NK-92 (cell line): ENCODE data around the gene CAPN13.

ENCODE experiments used
- DNase-seq: peaks from one replicate; lab custom pipeline; 2025; ENCODE audit not compliant: unreplicated experiment; lab: John Stamatoyannopoulos, UW

The CAPN13 gene

GRCh38 chr2:30786923-30787685 lies 20.1 kb downstream of the CAPN13 start:
- no peak for DNase-seq

- no peak for DNase-seq
Measured at GRCh38 chr2:30784682-30785081, 22.6 kb downstream of the CAPN13 start.

DNA sequence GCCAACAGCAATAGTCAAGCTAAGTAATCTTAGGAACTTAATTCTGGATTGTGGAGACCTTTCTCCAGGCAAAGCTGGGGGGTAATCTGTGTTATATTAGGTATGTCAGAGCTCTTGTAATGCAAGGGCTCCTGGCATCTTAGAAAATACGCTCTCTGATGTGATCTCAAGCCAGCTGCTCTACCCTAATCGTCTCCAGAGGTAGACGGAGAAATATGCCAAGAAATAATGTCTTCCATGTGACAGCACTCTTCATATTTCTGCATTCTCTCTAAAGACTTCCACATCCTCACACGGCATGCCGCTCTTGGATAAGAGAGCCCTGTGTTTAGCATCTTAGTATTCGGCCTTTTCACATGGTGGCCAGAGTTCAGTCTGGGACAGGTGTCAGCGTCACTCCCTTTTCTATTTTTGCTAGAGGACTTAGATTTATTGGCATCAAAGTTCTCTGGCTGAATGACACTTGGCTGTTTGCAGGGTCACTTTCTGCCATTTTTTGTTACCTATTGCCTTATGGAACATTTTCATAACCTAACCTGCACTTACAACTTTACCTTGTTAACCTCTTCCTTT lies 25.2 kb downstream of the CAPN13 start:
- DNase-seq = no peak

DNA sequence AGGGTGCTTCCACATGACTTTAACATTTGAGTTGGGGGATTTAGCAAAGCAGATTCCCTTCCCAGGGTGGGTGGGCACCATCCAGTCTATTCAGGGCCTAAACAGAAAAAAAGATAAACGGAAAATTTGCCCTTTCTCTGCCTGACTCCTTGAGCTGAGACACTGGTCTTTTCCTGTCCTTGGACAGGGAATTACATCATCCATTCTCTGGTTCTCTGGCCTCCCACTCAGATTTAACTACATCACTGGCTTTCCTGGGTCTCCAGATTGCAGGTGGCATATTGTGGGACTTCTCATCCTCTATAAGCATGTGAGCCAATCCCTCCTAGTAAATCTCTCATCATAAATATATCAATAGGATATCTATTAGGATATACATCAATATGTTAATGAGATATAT lies 25.8 kb downstream of the CAPN13 start:
- DNase-seq = no peak

- no peak for DNase-seq
Measured at GRCh38 chr2:30780776-30781330, 26.4 kb downstream of the CAPN13 start.

- no peak for DNase-seq
Measured at GRCh38 chr2:30778611-30779010, 28.6 kb downstream of the CAPN13 start.

DNA sequence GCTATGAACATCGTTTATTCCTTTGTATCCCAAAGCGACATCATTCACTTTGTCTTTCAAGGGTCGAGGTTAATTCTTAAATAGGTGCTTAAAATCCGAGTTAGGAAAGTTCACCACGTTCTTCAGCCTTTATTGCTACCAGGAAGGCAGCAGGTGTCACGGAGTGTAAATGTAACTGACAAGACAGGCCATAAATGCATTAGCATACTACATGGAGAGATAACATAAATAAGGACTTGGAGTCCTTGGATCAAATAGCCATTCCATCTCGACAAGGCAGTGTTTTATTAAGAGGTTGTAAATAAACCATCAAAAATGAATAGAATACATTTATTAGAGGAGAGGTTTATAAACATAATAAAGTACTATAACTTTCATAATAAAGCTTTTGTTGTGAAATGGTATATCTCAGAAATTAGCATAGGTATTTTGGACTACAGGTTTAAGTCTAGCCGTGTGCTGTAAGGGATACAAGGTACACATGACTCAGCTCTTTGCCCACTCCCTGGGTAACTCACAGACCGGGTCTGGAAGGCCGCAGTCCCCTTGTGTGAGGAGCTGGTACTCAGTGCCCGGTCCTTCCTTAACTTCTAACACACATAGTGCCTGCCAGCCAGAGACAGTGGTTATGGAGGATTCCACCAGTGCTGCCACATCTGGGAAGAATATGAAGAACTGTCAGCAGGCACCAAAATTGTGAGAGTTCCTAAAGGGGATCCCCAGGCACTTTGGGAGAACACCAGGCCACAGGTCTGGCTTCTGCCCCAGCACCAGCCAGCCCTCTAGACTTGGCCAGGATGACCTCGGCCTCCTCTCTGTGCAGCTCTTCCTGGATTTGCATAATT lies 29.4 kb downstream of the CAPN13 start:
- DNase-seq = no peak

GRCh38 chr2:30776831-30777635 lies 30.2 kb downstream of the CAPN13 start:
- DNase-seq = no peak

DNA sequence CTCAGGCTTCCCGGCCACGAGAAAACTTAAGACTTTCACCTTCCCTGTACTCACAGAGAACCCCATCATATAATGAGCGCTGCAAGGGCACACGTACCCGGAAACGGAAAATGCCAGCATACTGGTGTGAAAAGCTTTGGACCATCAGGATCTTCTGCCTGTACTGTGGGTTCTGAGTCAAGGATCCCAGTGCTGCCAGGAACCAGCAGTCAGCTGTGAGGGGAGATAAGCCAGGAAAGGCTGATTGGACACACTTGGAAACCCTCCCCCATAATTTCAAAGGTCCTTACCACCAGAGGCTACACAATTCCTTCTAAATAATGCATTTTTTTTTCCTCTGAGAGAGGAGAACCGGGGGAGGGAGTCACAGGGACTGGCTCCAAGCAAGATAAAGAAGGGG lies 31.4 kb downstream of the CAPN13 start:
- no peak for DNase-seq

DNA sequence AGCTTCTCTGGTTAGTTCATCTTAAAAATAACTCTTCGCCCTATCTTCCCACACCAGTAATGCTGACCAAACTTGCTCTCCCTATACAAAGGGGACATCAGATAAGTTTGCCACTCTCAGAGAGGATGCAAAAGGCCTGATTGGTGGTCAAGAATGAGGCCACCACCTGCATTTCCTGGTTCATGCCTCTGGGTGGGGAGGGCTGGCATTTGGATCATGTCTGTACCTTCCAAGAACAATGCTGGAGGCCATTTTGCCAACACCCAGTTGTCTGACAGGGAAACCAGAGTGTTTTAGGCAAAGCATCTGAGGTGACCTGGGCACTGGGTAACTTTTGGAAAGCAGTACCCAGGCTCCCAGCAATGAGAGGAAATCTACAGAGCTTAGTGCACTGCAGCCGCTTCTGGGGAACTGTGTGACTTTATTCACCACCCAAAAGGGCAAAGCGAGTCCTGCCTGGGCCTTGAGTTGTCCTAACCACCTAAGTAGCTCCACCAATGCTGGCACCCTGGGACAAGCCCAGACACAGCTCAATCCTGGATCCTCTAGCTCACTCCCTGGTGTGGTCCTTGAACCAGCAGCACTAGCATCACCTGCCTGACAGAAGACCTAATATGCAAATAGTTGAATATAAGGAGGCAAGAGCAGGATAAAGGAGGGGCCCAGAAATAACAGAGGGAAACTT lies 35.1 kb downstream of the CAPN13 start:
- DNase-seq = no peak

DNA sequence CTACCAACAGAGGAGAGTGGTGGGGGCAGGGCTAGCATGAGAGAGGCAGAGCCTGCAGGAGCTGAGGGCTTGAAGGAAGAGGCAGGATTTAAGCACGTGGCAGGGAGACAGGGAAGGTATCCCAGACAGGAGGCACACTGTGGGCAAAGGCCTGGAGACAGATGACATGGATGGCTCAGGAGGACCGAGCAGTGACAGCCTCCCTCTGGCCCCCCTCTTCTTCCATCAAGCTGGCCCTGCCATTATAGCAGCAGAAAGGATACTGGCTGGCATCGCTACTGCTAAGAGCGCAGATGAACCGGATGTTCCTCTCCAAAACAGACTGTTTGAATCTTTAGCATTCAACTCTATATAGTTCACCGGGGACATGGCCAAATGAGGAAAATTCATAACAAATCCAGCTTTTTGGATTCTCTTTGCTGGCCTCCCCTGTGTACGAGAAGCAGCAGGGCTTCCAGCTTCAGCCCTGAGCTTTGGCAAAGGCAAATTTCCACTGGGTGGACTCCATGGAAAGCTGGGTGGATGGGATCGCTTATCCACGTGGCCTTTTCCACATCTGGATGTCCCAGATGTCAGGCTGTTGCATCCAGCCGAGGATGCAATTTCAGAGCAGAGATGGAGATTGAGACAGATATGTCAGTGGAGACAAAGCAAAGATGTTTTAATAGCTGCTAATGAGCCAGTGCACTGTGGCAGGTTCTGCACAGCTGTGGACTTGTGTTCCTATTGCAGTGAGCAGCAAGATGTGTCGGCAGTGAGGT lies 36.2 kb downstream of the CAPN13 start:
- no peak for DNase-seq

DNA sequence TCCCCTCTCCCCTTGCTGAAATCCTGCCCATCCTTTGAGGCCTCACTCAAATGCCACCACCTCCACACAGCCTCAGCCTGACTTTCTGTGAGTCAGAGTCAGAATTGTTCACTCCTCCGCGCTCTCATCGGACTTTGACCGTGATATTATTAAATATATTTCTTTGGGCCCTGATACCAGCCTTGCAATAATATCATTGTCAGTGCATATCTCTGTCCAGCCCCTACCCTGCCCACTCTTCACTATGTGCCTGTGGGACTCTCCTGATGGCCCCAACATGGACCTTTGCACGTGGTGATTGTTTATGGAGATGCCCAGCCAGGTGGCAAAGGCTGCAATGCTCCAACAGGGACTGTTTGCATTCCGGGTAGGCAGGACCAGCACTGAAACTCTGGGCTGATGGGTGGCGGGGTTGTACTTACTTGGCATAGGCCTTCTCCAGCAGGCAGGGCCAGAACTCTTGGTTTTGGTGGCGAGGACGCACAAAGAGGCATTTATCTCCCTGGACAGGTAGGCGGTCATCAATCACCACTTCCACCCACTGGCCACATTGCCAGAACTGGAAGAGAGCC lies 37.3 kb downstream of the CAPN13 start:
- no peak for DNase-seq

DNA sequence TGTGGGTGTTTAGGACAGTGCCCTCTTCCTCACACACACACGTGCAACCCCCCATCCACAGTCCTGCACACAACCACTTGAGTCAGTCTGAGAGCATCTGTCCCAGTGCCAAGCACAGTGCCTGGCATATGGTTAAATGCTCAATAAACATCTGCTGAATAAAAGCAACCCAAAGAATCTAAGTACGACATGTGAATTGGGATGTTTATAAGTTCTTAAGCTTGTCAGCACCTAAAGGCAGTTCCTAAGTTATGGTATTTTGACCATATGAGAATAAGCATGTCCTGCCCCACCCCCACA lies 37.8 kb downstream of the CAPN13 start:
- no peak for DNase-seq

- no peak for DNase-seq
Measured at GRCh38 chr2:30768708-30769480, 38.4 kb downstream of the CAPN13 start.

- no peak for DNase-seq
Measured at GRCh38 chr2:30768036-30768686, 39.1 kb downstream of the CAPN13 start.

DNA sequence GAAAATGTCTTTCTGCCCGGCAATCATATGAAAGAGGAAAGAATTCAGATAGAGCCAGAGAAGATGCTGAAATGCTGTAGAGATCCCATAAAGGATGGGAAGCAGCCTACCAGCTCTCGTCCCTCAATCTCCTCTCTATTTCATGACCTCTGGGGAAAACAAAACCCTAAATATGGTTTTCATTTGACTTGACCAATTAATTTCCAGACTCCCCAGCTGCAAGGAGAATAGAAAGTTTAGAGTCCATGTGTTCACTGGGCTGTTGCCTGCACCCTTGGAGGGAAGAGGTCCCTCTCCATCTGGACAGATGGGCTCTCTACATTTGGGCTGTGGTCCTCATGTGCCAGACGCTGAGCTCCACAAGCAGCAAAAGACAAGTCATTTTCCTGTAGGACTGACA lies 40.6 kb downstream of the CAPN13 start:
- no peak for DNase-seq

- DNase-seq = no peak
Measured at GRCh38 chr2:30765876-30766470, 41.3 kb downstream of the CAPN13 start.

- DNase-seq = no peak
Measured at GRCh38 chr2:30765191-30765590, 42.1 kb downstream of the CAPN13 start.
